GM12874 (cell line): ENCODE measurements around the gene CSNK2A1.
A peak's percentile ranks its signal among the peaks of the same experiment; 100 is the strongest.

Experiments
- TF ChIP-seq, protein P1 (sequence below): IDR thresholded peaks from 2 replicates; pipeline ENCODE4 v1.5.1; 2011; ENCODE audit warnings: low read depth, mild to moderate bottlenecking, control low read depth, low read length, moderate library complexity; ENCODE audit not compliant: insufficient read depth

CSNK2A1 gene

DNA sequence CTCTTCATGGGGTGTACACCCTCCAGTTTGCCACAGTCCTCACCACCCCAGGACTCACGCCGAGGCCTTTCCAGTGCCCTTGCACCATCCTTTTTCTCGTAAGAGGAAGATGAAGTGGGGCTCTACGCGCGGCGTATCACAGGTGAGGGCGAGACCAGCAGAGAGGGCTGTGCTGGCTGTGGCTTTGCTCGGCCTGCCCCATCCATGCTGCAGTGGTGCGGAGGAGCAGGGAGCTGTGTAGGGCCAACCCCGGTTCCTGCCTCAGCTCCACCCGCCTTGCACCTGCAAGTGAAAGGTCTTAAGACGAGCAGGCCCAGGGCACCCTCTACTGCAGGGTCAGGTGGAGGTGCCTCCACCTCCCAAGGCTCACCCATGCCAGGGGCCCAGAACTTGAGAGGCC is 111.4 kb downstream of the CSNK2A1 start:
- TF ChIP-seq, protein P1, sequence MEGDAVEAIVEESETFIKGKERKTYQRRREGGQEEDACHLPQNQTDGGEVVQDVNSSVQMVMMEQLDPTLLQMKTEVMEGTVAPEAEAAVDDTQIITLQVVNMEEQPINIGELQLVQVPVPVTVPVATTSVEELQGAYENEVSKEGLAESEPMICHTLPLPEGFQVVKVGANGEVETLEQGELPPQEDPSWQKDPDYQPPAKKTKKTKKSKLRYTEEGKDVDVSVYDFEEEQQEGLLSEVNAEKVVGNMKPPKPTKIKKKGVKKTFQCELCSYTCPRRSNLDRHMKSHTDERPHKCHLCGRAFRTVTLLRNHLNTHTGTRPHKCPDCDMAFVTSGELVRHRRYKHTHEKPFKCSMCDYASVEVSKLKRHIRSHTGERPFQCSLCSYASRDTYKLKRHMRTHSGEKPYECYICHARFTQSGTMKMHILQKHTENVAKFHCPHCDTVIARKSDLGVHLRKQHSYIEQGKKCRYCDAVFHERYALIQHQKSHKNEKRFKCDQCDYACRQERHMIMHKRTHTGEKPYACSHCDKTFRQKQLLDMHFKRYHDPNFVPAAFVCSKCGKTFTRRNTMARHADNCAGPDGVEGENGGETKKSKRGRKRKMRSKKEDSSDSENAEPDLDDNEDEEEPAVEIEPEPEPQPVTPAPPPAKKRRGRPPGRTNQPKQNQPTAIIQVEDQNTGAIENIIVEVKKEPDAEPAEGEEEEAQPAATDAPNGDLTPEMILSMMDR, result no peak

DNA sequence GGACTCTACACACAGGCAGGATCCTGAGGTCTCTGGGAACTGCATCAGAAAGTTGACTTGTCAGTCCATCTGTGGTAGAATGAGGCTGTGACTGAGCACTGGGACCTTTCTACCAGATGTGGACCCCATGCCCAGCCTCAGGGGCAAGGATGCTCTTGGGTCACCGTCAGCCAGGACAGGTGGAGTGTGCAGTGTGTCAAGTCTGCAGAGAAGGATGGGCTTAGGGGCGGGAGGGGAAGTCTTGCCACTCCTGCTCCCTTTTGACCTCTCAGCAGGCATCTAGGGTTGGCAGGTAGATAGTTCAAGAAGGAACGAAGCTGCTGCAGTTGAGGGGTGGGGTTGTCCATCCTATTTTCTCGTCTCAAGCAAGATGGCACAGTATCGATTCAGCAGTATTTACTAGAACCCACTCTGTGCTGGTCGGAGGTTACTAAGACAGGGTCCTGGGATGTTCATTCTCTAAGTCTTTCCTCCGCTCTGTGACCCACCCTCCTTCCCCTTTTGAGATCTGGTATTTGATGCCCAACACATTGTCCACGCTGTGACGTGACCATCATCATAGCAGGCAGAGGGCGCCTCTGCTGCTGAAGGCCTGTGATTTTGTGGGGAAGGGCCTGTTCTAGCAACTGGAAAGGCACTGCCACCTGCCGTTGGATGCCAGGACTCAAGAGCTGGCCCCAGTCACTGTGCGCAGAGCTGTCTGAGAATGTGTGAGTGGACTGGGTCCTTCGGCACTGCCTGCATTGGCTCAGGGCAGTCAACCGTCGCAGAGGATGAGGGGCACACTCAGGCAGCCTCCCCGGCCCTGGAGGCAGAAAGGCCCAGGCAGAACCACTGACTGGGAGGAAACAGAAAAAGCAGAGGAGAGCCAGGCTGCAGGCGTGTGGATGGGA is 112.3 kb downstream of the CSNK2A1 start:
- TF ChIP-seq, protein P1, result peak; percentile 52

DNA sequence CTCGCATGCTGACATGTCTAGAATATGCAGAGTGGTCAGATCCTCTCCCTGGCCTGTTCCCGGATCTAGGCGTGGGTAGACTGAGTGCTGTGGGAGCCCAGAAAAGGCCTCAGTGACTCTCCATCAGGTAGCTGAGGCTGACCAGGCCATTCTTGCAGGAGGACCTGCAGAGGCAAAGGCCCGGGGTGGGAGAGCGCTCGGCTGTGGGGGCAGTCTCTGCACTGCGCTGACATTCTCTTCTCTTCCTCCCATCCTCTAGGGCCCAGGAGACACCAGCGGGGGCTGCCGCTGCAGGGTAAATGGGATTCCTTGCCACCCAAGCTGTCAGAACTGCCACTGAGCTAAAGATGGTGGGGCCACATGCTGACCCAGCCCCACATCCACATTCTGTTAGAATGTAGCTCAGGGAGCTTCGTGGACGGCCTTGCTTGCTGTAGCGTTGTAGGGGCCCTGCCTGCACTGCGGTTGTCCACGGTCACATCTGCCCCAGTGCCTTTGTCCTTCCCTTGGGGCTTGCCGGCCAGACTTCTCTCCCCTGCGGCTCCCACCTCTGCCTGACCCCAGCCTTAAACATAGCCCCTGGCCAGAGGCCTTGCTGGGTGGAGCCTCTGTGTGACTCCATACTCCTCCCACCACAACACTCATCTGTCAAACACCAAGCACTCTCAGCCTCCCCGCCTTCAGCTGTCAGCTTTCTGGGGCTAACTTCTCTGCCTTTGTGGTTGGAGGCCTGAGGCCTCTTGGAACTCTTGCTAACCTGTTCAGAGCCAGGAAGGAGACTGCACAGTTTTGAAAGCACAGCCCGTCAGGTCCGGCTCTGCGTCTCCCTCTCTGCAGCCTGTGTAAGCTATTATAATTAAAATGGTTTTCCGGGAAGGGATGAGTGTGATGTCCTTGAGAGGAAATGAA is 113.2 kb downstream of the CSNK2A1 start:
- TF ChIP-seq, protein P1, result no peak

DNA sequence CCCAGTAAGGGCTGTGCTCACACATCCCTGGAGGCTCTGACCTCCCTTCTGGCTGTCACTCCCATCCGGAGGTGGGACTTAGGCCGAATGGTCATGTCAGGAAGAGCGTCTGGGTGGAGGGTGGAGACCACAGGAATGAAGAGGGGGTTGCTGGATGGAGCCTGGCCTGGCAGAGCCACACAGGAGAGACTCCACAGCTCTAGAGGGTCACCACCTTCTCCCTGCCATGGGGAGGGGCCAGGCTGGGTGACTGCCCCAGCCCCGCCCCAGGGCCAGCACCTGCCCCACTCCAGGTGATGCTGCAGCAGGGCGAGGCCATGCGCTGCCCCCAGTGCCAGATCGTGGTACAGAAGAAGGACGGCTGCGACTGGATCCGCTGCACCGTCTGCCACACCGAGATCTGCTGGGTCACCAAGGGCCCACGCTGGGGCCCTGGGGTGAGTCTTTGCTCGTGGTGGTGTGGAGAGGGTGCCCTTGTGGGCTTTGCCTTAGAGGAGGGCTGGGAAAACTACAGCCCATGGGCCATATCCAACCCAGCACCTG is 114.9 kb downstream of the CSNK2A1 start:
- TF ChIP-seq, protein P1, result no peak

DNA sequence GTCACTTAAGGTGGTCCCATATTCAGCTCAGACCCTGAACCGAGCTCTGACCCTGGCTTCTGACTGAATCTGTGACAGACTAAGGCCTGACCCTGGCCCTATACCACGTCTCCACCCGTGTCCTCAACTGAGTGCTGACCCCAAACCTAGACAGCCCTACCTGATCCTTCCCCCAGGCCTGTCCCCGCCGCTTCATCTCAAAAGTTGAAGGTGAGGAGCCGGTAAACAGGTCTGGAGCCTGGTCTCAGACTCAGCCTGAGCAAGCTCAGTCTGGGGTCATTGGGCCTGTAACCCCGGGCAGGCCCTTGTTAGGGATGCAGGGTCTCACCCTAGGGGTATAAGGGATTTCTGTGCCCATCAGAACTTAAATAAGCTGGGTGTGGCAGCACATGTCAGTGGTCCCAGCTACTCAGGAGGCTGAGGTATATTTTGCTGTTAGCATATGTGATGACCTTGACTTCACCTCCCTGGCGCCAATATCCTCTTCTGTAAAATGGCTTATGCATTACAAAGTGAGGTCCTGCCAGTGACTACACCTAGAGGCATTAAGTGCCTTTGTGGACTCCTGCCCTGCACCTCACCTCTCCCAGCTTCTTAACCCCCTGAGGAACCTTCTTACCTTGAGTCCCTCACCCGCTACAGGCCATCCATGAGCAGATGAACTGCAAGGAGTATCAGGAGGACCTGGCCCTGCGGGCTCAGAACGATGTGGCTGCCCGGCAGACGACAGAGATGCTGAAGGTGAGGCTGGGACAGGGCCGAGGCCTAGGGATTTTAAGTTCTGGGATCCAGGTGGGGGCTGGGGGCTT is 115.5 kb downstream of the CSNK2A1 start:
- TF ChIP-seq, protein P1, result no peak

DNA sequence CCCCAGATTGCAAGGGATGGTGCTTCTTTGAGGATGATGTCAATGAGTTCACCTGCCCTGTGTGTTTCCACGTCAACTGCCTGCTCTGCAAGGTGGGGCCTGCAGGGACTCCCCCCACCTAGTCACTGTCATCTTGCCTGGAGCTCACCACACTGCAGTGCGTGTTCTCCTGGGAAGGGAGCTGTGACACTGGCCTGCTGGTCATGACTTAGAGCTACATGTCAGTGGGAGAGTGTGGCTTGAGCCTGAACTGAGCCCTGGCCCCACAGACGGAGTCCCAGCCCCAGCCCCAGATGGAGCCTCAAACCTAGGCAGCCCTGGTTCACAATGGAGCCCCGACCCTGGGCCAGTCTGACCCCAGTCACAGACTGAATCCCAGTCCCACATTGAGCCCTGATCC is 116.2 kb downstream of the CSNK2A1 start:
- TF ChIP-seq, protein P1, result no peak
